Activated naive CD4-positive, alpha-beta T cell treated with anti-CD3 and anti-CD28 coated beads, Interleukin-2, amount 10 ng/mL, durations not matched to agents 7 days and 5 days (primary cell): ENCODE data around the gene PTPRD.

ENCODE experiments used
- CTCF ChIA-PET: fragments of 350-600 bp; sonication (Branson Sonifier 250); formaldehyde crosslinking; loops from one replicate; lab custom pipeline; 2021; ENCODE audit warnings: antibody characterized with exemption; lab: Charles Lee
- DNase-seq: peaks from one replicate; pipeline ENCODE4 v3.0.0-alpha.2; 2020
- H3K27ac Mint-ChIP-seq: one replicate; pipeline ENCODE4 v1.8.0; 2021; ENCODE audit warnings: mild to moderate bottlenecking, moderate library complexity, mixed read lengths
- H3K27me3 Mint-ChIP-seq: one replicate; pipeline ENCODE4 v1.8.0; 2021; ENCODE audit warnings: mild to moderate bottlenecking, mixed read lengths
- H3K36me3 Mint-ChIP-seq: one replicate; pipeline ENCODE4 v1.8.0; 2021; ENCODE audit warnings: mixed read lengths
- H3K4me1 Mint-ChIP-seq: one replicate; pipeline ENCODE4 v1.8.0; 2021; ENCODE audit warnings: mixed read lengths
- H3K4me3 Mint-ChIP-seq: one replicate; pipeline ENCODE4 v1.8.0; 2021; ENCODE audit warnings: mild to moderate bottlenecking, moderate library complexity, mixed read lengths
- H3K9me3 Mint-ChIP-seq: one replicate; pipeline ENCODE4 v1.8.0; 2021; ENCODE audit warnings: mixed read lengths

Gene PTPRD

GRCh38 chr9:8904771-8905515 lies 1707.9 kb downstream of the PTPRD start:
- Mint-ChIP-seq H3K27me3 (no peaks in the 10 kb centered on the region), H3K36me3 (no peaks in the 10 kb centered on the region), H3K4me1 (no peaks in the 10 kb centered on the region), H3K9me3 (no peaks in the 10 kb centered on the region), H3K4me3 (no peak overlapping the region), H3K27ac (no peak overlapping the region)
- CTCF ChIA-PET = interaction anchor here (1.1 kb wide), 1 partner anchor 8 kb away, joined by 4 read pairs; no protein-coding TSS in a partner anchor
- DNase-seq = no peak

GRCh38 chr9:8903077-8903476 lies 1709.7 kb downstream of the PTPRD start:
- no peak for DNase-seq
- no peaks in the 10 kb centered on the region for H3K9me3 Mint-ChIP-seq
- CTCF ChIA-PET = no interaction called here
- H3K27me3 Mint-ChIP-seq = no peaks in the 10 kb centered on the region
- H3K27ac Mint-ChIP-seq = no peak overlapping the region
- no peaks in the 10 kb centered on the region for H3K4me1 Mint-ChIP-seq
- no peaks in the 10 kb centered on the region for H3K36me3 Mint-ChIP-seq
- H3K4me3 Mint-ChIP-seq = no peak overlapping the region

- Mint-ChIP-seq H3K27me3 (no peaks in the 10 kb centered on the region), H3K4me3 (no peak overlapping the region), H3K27ac (no peak overlapping the region), H3K9me3 (no peaks in the 10 kb centered on the region), H3K36me3 (no peaks in the 10 kb centered on the region), H3K4me1 (no peaks in the 10 kb centered on the region)
- no peak for DNase-seq
- CTCF ChIA-PET = no interaction called here
These were observed 1711.7 kb downstream of the PTPRD start for GRCh38 chr9:8901146-8901545.

GRCh38 chr9:8899511-8899910 lies 1713.3 kb downstream of the PTPRD start:
- CTCF ChIA-PET = no interaction called here
- Mint-ChIP-seq H3K9me3 (no peaks in the 10 kb centered on the region), H3K4me3 (no peak overlapping the region), H3K27ac (no peak overlapping the region), H3K36me3 (no peaks in the 10 kb centered on the region), H3K27me3 (no peaks in the 10 kb centered on the region), H3K4me1 (no peaks in the 10 kb centered on the region)
- no peak for DNase-seq

GRCh38 chr9:8895861-8896224 lies 1717.0 kb downstream of the PTPRD start:
- no peaks in the 10 kb centered on the region for H3K27me3 Mint-ChIP-seq
- DNase-seq = no peak
- no peak overlapping the region for H3K27ac Mint-ChIP-seq
- H3K4me1 Mint-ChIP-seq = no peaks in the 10 kb centered on the region
- H3K4me3 Mint-ChIP-seq = no peak overlapping the region
- H3K36me3 Mint-ChIP-seq = no peaks in the 10 kb centered on the region
- H3K9me3 Mint-ChIP-seq = no peaks in the 10 kb centered on the region
- CTCF ChIA-PET = interaction anchor here (0.7 to 1.1 kb wide), 3 partner anchors 11 to 1052 kb away, joined by 3 to 4 read pairs (median 3); no protein-coding TSS in a partner anchor

GRCh38 chr9:8895106-8895860 lies 1717.5 kb downstream of the PTPRD start:
- no peaks in the 10 kb centered on the region for H3K9me3 Mint-ChIP-seq
- no peaks in the 10 kb centered on the region for H3K4me1 Mint-ChIP-seq
- CTCF ChIA-PET = interaction anchor here (0.7 to 1.1 kb wide), 3 partner anchors 10 to 1051 kb away, joined by 3 to 4 read pairs (median 3); no protein-coding TSS in a partner anchor
- no peak overlapping the region for H3K27ac Mint-ChIP-seq
- H3K4me3 Mint-ChIP-seq = no peak overlapping the region
- DNase-seq = no peak
- no peaks in the 10 kb centered on the region for H3K27me3 Mint-ChIP-seq
- no peaks in the 10 kb centered on the region for H3K36me3 Mint-ChIP-seq

- no peaks in the 10 kb centered on the region for H3K9me3 Mint-ChIP-seq
- H3K36me3 Mint-ChIP-seq = no peaks in the 10 kb centered on the region
- no peak overlapping the region for H3K27ac Mint-ChIP-seq
- DNase-seq = no peak
- CTCF ChIA-PET = interaction anchor here (0.6 kb wide), 1 partner anchor 48 kb away, joined by 4 read pairs; no protein-coding TSS in a partner anchor
- no peaks in the 10 kb centered on the region for H3K27me3 Mint-ChIP-seq
- H3K4me1 Mint-ChIP-seq = no peaks in the 10 kb centered on the region
- no peak overlapping the region for H3K4me3 Mint-ChIP-seq
These were observed 1722.1 kb downstream of the PTPRD start for GRCh38 chr9:8890695-8891094.

GRCh38 chr9:8889100-8889499 lies 1723.7 kb downstream of the PTPRD start:
- no peaks in the 10 kb centered on the region for H3K36me3 Mint-ChIP-seq
- no peak overlapping the region for H3K27ac Mint-ChIP-seq
- no peak for DNase-seq
- no peaks in the 10 kb centered on the region for H3K27me3 Mint-ChIP-seq
- H3K4me3 Mint-ChIP-seq = no peak overlapping the region
- no peaks in the 10 kb centered on the region for H3K9me3 Mint-ChIP-seq
- no peaks in the 10 kb centered on the region for H3K4me1 Mint-ChIP-seq
- CTCF ChIA-PET = no interaction called here

GRCh38 chr9:8888591-8888990 lies 1724.2 kb downstream of the PTPRD start:
- CTCF ChIA-PET = no interaction called here
- H3K9me3 Mint-ChIP-seq = no peaks in the 10 kb centered on the region
- no peaks in the 10 kb centered on the region for H3K36me3 Mint-ChIP-seq
- no peaks in the 10 kb centered on the region for H3K27me3 Mint-ChIP-seq
- no peak overlapping the region for H3K27ac Mint-ChIP-seq
- no peaks in the 10 kb centered on the region for H3K4me1 Mint-ChIP-seq
- DNase-seq = no peak
- no peak overlapping the region for H3K4me3 Mint-ChIP-seq

GRCh38 chr9:8887369-8887768 lies 1725.4 kb downstream of the PTPRD start:
- CTCF ChIA-PET = no interaction called here
- H3K36me3 Mint-ChIP-seq = no peaks in the 10 kb centered on the region
- H3K4me1 Mint-ChIP-seq = no peaks in the 10 kb centered on the region

GRCh38 chr9:8883321-8883720 lies 1729.5 kb downstream of the PTPRD start:
- CTCF ChIA-PET = no interaction called here

More at GRCh38 chr9:8887369-8887768, 1725.4 kb downstream of the PTPRD start:
- H3K27me3 Mint-ChIP-seq = no peaks in the 10 kb centered on the region
- no peak overlapping the region for H3K27ac Mint-ChIP-seq
- no peak overlapping the region for H3K4me3 Mint-ChIP-seq
- no peak for DNase-seq
- no peaks in the 10 kb centered on the region for H3K9me3 Mint-ChIP-seq

GRCh38 chr9:8880060-8880459 lies 1732.7 kb downstream of the PTPRD start:
- H3K9me3 Mint-ChIP-seq = no peaks in the 10 kb centered on the region
- no peak for DNase-seq
- H3K36me3 Mint-ChIP-seq = no peaks in the 10 kb centered on the region
- no peak overlapping the region for H3K4me3 Mint-ChIP-seq
- H3K4me1 Mint-ChIP-seq = no peaks in the 10 kb centered on the region
- CTCF ChIA-PET = no interaction called here
- H3K27me3 Mint-ChIP-seq = no peaks in the 10 kb centered on the region
- H3K27ac Mint-ChIP-seq = no peak overlapping the region

More at GRCh38 chr9:8883321-8883720, 1729.5 kb downstream of the PTPRD start:
- Mint-ChIP-seq H3K36me3 (no peaks in the 10 kb centered on the region), H3K9me3 (no peaks in the 10 kb centered on the region), H3K27ac (no peak overlapping the region), H3K27me3 (no peaks in the 10 kb centered on the region), H3K4me3 (no peak overlapping the region), H3K4me1 (no peaks in the 10 kb centered on the region)
- no peak for DNase-seq

GRCh38 chr9:8879284-8879683 lies 1733.5 kb downstream of the PTPRD start:
- H3K4me1 Mint-ChIP-seq = no peaks in the 10 kb centered on the region
- no peaks in the 10 kb centered on the region for H3K27me3 Mint-ChIP-seq
- H3K36me3 Mint-ChIP-seq = no peaks in the 10 kb centered on the region
- no peak for DNase-seq
- H3K27ac Mint-ChIP-seq = no peak overlapping the region
- H3K9me3 Mint-ChIP-seq = no peaks in the 10 kb centered on the region
- no peak overlapping the region for H3K4me3 Mint-ChIP-seq
- CTCF ChIA-PET = interaction anchor here (0.6 kb wide), 1 partner anchor 513 kb away, joined by 3 read pairs; no protein-coding TSS in a partner anchor

GRCh38 chr9:8877753-8878494 lies 1734.9 kb downstream of the PTPRD start:
- H3K27me3 Mint-ChIP-seq = no peaks in the 10 kb centered on the region
- H3K36me3 Mint-ChIP-seq = no peaks in the 10 kb centered on the region
- no peak overlapping the region for H3K27ac Mint-ChIP-seq
- no peak overlapping the region for H3K4me3 Mint-ChIP-seq
- H3K9me3 Mint-ChIP-seq = no peaks in the 10 kb centered on the region
- no peak for DNase-seq
- CTCF ChIA-PET = no interaction called here
- H3K4me1 Mint-ChIP-seq = no peaks in the 10 kb centered on the region
